H1 (cell line): ENCODE data around the gene TMEM200B. TPM values are rescaled to one million over a fixed set of nuclear protein-coding genes. Genes with fewer than 3 reads are reported as not detected.
A peak's percentile ranks its signal among the peaks of the same experiment; 100 is the strongest.

Source experiments
- CTCF ChIA-PET: fragments of 300-600 bp; sonication (Branson Sonifier 250); formaldehyde crosslinking; loops from one replicate; lab custom pipeline; 2021; ENCODE audit not compliant: partially characterized antibody; lab: Charles Lee
- POLR2A ChIA-PET: fragments of 300-600 bp; sonication (Branson Sonifier 250); formaldehyde crosslinking; loops from one replicate; lab custom pipeline; 2021; ENCODE audit warnings: inconsistent platforms; ENCODE audit not compliant: partially characterized antibody; lab: Charles Lee
- DNase-seq, 2 experiments: peaks; one replicate each; pipeline versions ENCODE4 v3.0.0 to v3.0.0-alpha.2; 2010 to 2022; ENCODE audit warnings: low spot score in 2 of 2, low read depth in 1 of 2, mixed read lengths in 1 of 2
- FAIRE-seq: peaks from 2 replicates; lab custom pipeline; 2011; peaks lifted over from hg19 to GRCh38; lab: Jason Lieb, UNC
- H2AFZ ChIP-seq: 2 replicates; pipeline ENCODE4 v1.8.1; 2012; ENCODE audit warnings: low read length, inconsistent platforms
- H2AK5ac ChIP-seq: 2 replicates; pipeline ENCODE4 v1.6.1; 2013; ENCODE audit warnings: low read depth, low read length
- H2BK120ac ChIP-seq: replicated peaks from 2 replicates; pipeline ENCODE3; 2013; ENCODE audit warnings: low read depth, low read length, inconsistent platforms
- H2BK12ac ChIP-seq: 2 replicates; pipeline ENCODE4 v1.6.1; 2013; ENCODE audit warnings: low read depth, low read length
- H2BK15ac ChIP-seq: 2 replicates; pipeline ENCODE4 v1.6.1; 2013; ENCODE audit warnings: low read length
- H2BK20ac ChIP-seq: 2 replicates; pipeline ENCODE4 v1.6.1; 2013; ENCODE audit warnings: low read length
- H2BK5ac ChIP-seq: 2 replicates; pipeline ENCODE4 v1.6.1; 2013; ENCODE audit warnings: low read depth, low read length
- H3K14ac ChIP-seq: 2 replicates; pipeline ENCODE4 v1.6.1; 2013; ENCODE audit warnings: inconsistent platforms; ENCODE audit not compliant: insufficient read length
- H3K18ac ChIP-seq: 2 replicates; pipeline ENCODE4 v1.6.1; 2013; ENCODE audit warnings: low read length; ENCODE audit errors: extremely low read depth
- H3K23ac ChIP-seq: 2 replicates; pipeline ENCODE4 v1.6.1; 2013; ENCODE audit warnings: inconsistent platforms; ENCODE audit not compliant: insufficient read length
- H3K23me2 ChIP-seq: 2 replicates; pipeline ENCODE4 v1.6.1; 2013; ENCODE audit warnings: low read depth, low read length
- H3K27ac ChIP-seq: 2 replicates; pipeline ENCODE4 v1.6.1; 2011; ENCODE audit warnings: low read depth, low read length, inconsistent platforms
- H3K27me3 ChIP-seq, 4 experiments: replicated peaks in 1 of 4; 1 replicate in 1 of 4; 2 replicates in 3 of 4; pipeline versions ENCODE4 v1.6.1 to v1.8.1; 2011 to 2013; ENCODE audit warnings: low read length in 3 of 4, mild to moderate bottlenecking in 3 of 4, inconsistent platforms in 2 of 4, mixed read lengths in 2 of 4, moderate library complexity in 1 of 4; ENCODE audit not compliant: control insufficient read depth in 3 of 4, insufficient read depth in 3 of 4; ENCODE audit errors: extremely low read depth in 1 of 4
- H3K36me3 ChIP-seq, 4 experiments: 2 replicates each; pipeline versions ENCODE4 v1.6.1 to v1.8.1; 2011 to 2013; ENCODE audit warnings: mild to moderate bottlenecking in 4 of 4, low read length in 3 of 4, moderate library complexity in 2 of 4, control low read depth in 1 of 4, inconsistent platforms in 1 of 4; ENCODE audit not compliant: insufficient read depth in 4 of 4, control insufficient read depth in 2 of 4
- H3K4ac ChIP-seq: replicated peaks from 2 replicates; pipeline ENCODE3; 2013; ENCODE audit warnings: low read length, low read depth, mixed read lengths, inconsistent platforms; ENCODE audit not compliant: insufficient read length
- H3K4me1 ChIP-seq, 4 experiments: replicated peaks in 1 of 4; 1 replicate in 1 of 4; 2 replicates in 3 of 4; pipeline versions ENCODE4 v1.6.1 to v1.8.1; 2011 to 2013; ENCODE audit warnings: low read length in 3 of 4, inconsistent platforms in 2 of 4, mixed read lengths in 1 of 4; ENCODE audit not compliant: insufficient read depth in 4 of 4, control insufficient read depth in 3 of 4
- H3K4me2 ChIP-seq, 2 experiments: 2 replicates each; pipeline versions ENCODE4 v1.6.1 to v1.8.1; 2011 to 2013; ENCODE audit warnings: low read depth in 2 of 2, low read length in 2 of 2, control low read depth in 1 of 2, inconsistent platforms in 1 of 2, mild to moderate bottlenecking in 1 of 2; ENCODE audit not compliant: insufficient read depth in 1 of 2
- H3K4me3 ChIP-seq, 4 experiments: fragments of 200-600, 300-600 bp in 1 of 4; sonication (generic), shearing (Covaris generic), sonication (Bioruptor Twin) in 1 of 4; 2 replicates each; pipeline versions ENCODE4 v1.5.1 to v1.8.1; 2011 to 2016; ENCODE audit warnings: low read length in 4 of 4, low read depth in 3 of 4, control low read depth in 2 of 4, inconsistent platforms in 2 of 4, mild to moderate bottlenecking in 2 of 4, mixed read lengths in 1 of 4, moderate library complexity in 1 of 4; ENCODE audit not compliant: insufficient read depth in 2 of 4; ENCODE audit errors: extremely low read depth in 1 of 4
- H3K56ac ChIP-seq: replicated peaks from 2 replicates; pipeline ENCODE3; 2013; ENCODE audit warnings: low read depth, mild to moderate bottlenecking, mixed read lengths, low read length, inconsistent platforms; ENCODE audit not compliant: insufficient read length
- H3K79me1 ChIP-seq: 2 replicates; pipeline ENCODE4 v1.6.1; 2013; ENCODE audit warnings: low read depth, low read length, control low read depth
- H3K79me2 ChIP-seq, 2 experiments: 2 replicates each; pipeline versions ENCODE4 v1.6.1 to v1.8.1; 2012 to 2013; ENCODE audit warnings: low read length in 2 of 2, mild to moderate bottlenecking in 2 of 2, inconsistent platforms in 1 of 2; ENCODE audit not compliant: insufficient read depth in 2 of 2, control insufficient read depth in 1 of 2
- H3K9ac ChIP-seq, 4 experiments: replicated peaks in 1 of 4; 1 replicate in 1 of 4; 2 replicates in 3 of 4; pipeline versions ENCODE4 v1.6.1 to v1.8.1; 2011 to 2013; ENCODE audit warnings: low read depth in 3 of 4, low read length in 3 of 4, control low read depth in 2 of 4, mild to moderate bottlenecking in 2 of 4, moderate library complexity in 2 of 4, inconsistent platforms in 1 of 4; ENCODE audit errors: extremely low read depth in 1 of 4
- H3K9me3 ChIP-seq, 2 experiments: 2 replicates each; pipeline versions ENCODE4 v1.6.1 to v1.8.1; 2012 to 2013; ENCODE audit warnings: mild to moderate bottlenecking in 2 of 2, moderate library complexity in 2 of 2, control low read depth in 1 of 2, inconsistent platforms in 1 of 2, low read depth in 1 of 2, low read length in 1 of 2, mixed read lengths in 1 of 2; ENCODE audit not compliant: insufficient read depth in 2 of 2
- H4K20me1 ChIP-seq, 2 experiments: replicated peaks in 1 of 2; 2 replicates each; pipeline versions ENCODE3 to v1.8.1; 2011 to 2013; ENCODE audit warnings: inconsistent platforms in 2 of 2, low read length in 2 of 2, mild to moderate bottlenecking in 1 of 2; ENCODE audit not compliant: insufficient read depth in 2 of 2, control insufficient read depth in 1 of 2
- H4K5ac ChIP-seq: 2 replicates; pipeline ENCODE4 v1.6.1; 2013; ENCODE audit warnings: low read length, low read depth, mixed read lengths, inconsistent platforms; ENCODE audit not compliant: insufficient read length
- H4K8ac ChIP-seq: 2 replicates; pipeline ENCODE4 v1.8.0; 2013; ENCODE audit warnings: mild to moderate bottlenecking, moderate library complexity, low read length, inconsistent platforms; ENCODE audit not compliant: insufficient read depth; ENCODE audit errors: extremely low read depth
- H4K91ac ChIP-seq: replicated peaks from 2 replicates; pipeline ENCODE3; 2013; ENCODE audit warnings: low read length, mixed read lengths, inconsistent platforms; ENCODE audit not compliant: insufficient read length
- JUND ChIP-seq: IDR thresholded peaks from 2 replicates; pipeline ENCODE4 v1.6.1; 2011; ENCODE audit warnings: mild to moderate bottlenecking, improper control_type of control experiment, low read length
- YY1 ChIP-seq: IDR thresholded peaks from 2 replicates; pipeline ENCODE4 v1.6.1; 2011; ENCODE audit warnings: low read depth, mild to moderate bottlenecking, low read length
- WGBS, 2 experiments: shearing (Covaris generic) in 1 of 2; methylation state at CpG; one replicate each; pipeline versions ENCODE4 v1.1.6 to v1.1.7; 2013 to 2015; ENCODE audit warnings: low lambda C conversion rate in 2 of 2, mixed read lengths in 2 of 2, inconsistent platforms in 1 of 2, low coverage in 1 of 2, missing lambda C conversion rate in 1 of 2; ENCODE audit not compliant: insufficient replicate concordance in 2 of 2, insufficient coverage in 1 of 2, insufficient read length in 1 of 2; ENCODE audit errors: extremely low coverage in 1 of 2, missing lambda C conversion rate in 1 of 2; 5-methylcytosine and 5-hydroxymethylcytosine counted together
- polyA plus RNA-seq, 7 experiments: library from polyadenylated mRNA; depleted of rRNA in 3 of 7; stranded (reverse) in 5 of 7; unstranded in 2 of 7; fragments of >200 nt in 5 of 7; fragments of 200-250 nt in 2 of 7; gene quantifications; 1 replicate in 5 of 7; 2 replicates in 1 of 7; 4 replicates in 1 of 7; pipeline versions ENCODE4 v1.2.1 to v1.2.3, GENCODE V29; 2011 to 2013; ENCODE audit warnings: missing spikeins in 2 of 7, mixed read lengths in 2 of 7
- total RNA-seq: library from RNA; stranded (reverse); fragmentation: NEBNext Ultra II Directional; extraction: Animal tissue kit (Norgen Biotek cat#: 25700); gene quantifications from 2 replicates; pipeline ENCODE4 v1.2.1, GENCODE V29; 2021

TMEM200B gene
- total and polyA plus RNA-seq, 2 of the 8 experiments (the other 6 are each of a cell fraction or from before 2014, with no cell fraction given), result 4.9 to 11.0 TPM

DNA sequence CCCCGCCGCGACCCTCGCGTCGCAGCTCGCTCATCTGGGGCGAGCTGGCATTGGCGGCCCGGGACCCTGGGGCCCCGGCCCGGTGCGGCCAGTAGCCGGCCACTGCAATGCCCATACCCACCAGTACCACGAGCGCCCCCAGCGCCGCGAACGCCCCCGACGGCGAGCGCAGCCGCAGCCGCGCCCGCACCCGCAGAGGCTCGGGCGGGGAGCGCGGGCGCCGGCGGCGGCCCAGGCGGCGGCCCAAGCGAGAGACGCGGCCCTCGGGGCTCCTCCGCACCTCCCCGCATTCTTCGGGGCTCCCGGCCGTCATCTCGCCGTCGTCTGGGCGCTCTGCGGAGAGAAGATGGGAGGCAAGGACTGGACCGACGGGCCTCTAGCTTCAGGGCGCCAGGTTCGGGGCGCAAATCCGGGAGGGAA, 2.2 kb downstream of the TMEM200B start:
- H2BK5ac ChIP-seq, result no peak overlapping the region
- peaks cover 0 to 42% (median 25%) of the 10 kb centered on the region in 4 experiments; a peak in 6 of 7 replicates for H3K27me3 ChIP-seq
- no peak for TF ChIP-seq JUND
- 0 out of 2 replicates have a peak, but pooled peaks have one; percentile 1 for TF ChIP-seq YY1
- peaks cover 0 to 2% (median 0%) of the 10 kb centered on the region in 4 experiments; a peak in 3 of 8 replicates for H3K36me3 ChIP-seq
- no peak overlapping the region for H3K14ac ChIP-seq
- no peak overlapping the region for H3K56ac ChIP-seq
- H2AK5ac ChIP-seq, result no peak overlapping the region
- H2BK20ac ChIP-seq, result no peak overlapping the region
- peak overlapping the region; percentile 66; the same call in 1 of the 2 replicates for H4K8ac ChIP-seq
- 2% methylated on average over 35 of the region's 59 CpGs; no CpG with 5 or more reads in 1 of the 2 experiments for WGBS, 2 experiments
- H2BK12ac ChIP-seq, result no peak overlapping the region
- peaks cover 30% of the 10 kb centered on the region; the same call in 1 of the 2 replicates for H3K23me2 ChIP-seq
- no peak overlapping the region for H2BK15ac ChIP-seq
- ChIA-PET POLR2A (interaction anchor here (0.9 to 6.9 kb wide), 10 partner anchors 10 to 238 kb away, joined by 3 to 77 read pairs (median 6); partner anchors contain the start of gene SRSF4), CTCF (interaction anchor here (0.6 to 3.6 kb wide), 21 partner anchors 8 to 501 kb away, joined by 3 to 20 read pairs (median 5); no protein-coding TSS in a partner anchor)
- peak overlapping the region in 1 of 4 experiments; percentile 57; a peak in 3 of 7 replicates for H3K9ac ChIP-seq
- H2BK120ac ChIP-seq, result no peak overlapping the region
- H3K23ac ChIP-seq, result no peak overlapping the region
- DNase-seq (no peak), FAIRE-seq (no peak)
- H3K18ac ChIP-seq, result no peak overlapping the region; the same call in 1 of the 2 replicates
- no peak overlapping the region for H4K5ac ChIP-seq
- H3K4me3 ChIP-seq, result peak overlapping the region; percentile 51 to 91 (median 60)
- H3K27ac ChIP-seq, result no peak overlapping the region
- H2AFZ ChIP-seq, result no peak overlapping the region
- H4K91ac ChIP-seq, result no peak overlapping the region
- H3K4ac ChIP-seq, result no peak overlapping the region
- H3K4me2 ChIP-seq, result peak overlapping the region; percentile 91 to 95
- H3K79me1 ChIP-seq, result no peaks in the 10 kb centered on the region
- peaks cover 0 to 4% of the 10 kb centered on the region in 2 experiments for H4K20me1 ChIP-seq
- H3K9me3 ChIP-seq, result no peaks in the 10 kb centered on the region
- H3K4me1 ChIP-seq, result peaks cover 0 to 19% (median 9%) of the 10 kb centered on the region in 4 experiments; a peak in 6 of 7 replicates
- no peaks in the 10 kb centered on the region; a peak in 1 of 4 replicates for H3K79me2 ChIP-seq
